Aorta (tissue), 5 donors: ENCODE measurements around the gene MYH1. TPM values are rescaled to one million over a fixed set of nuclear protein-coding genes. Genes with fewer than 3 reads are reported as not detected.
"Not testable (repeated sequence)": the region's sequence is repeated elsewhere in the genome, so short reads cannot be mapped to it uniquely, and the experiment has no call there.

Experiments
- ATAC-seq: fragments of 200-7000 bp; cut with Tn5 transposase; one replicate; pipeline ENCODE4 v1.9.1; 2022; ENCODE audit warnings: moderate library complexity; ENCODE audit not compliant: low FRiP score
- DNase-seq, 2 donors: peaks; one replicate each; pipeline ENCODE4 v3.0.0-alpha.2; 2020
- H3K27ac ChIP-seq, 2 donors: one replicate each; pipeline ENCODE4 v1.5.1; 2013; ENCODE audit warnings: low read length in 2 of 2, mild to moderate bottlenecking in 2 of 2, moderate library complexity in 2 of 2, control low read depth in 1 of 2, inconsistent platforms in 1 of 2, low read depth in 1 of 2
- H3K27me3 ChIP-seq, 2 donors: one replicate each; pipeline ENCODE4 v1.6.1; 2013; ENCODE audit warnings: control low read depth in 1 of 2, low read length in 1 of 2, mild to moderate bottlenecking in 1 of 2, moderate library complexity in 1 of 2; ENCODE audit not compliant: insufficient read depth in 2 of 2, control insufficient read depth in 1 of 2
- H3K36me3 ChIP-seq, 2 donors: one replicate each; pipeline ENCODE4 v1.6.1; 2013; ENCODE audit warnings: control low read depth in 1 of 2, low read length in 1 of 2, mild to moderate bottlenecking in 1 of 2; ENCODE audit not compliant: insufficient read depth in 2 of 2, control insufficient read depth in 1 of 2
- H3K4me1 ChIP-seq, 2 donors: one replicate each; pipeline ENCODE4 v1.6.1; 2013; ENCODE audit warnings: low read length in 2 of 2, control low read depth in 1 of 2, mild to moderate bottlenecking in 1 of 2, moderate library complexity in 1 of 2; ENCODE audit not compliant: insufficient read depth in 2 of 2, control insufficient read depth in 1 of 2
- H3K4me3 ChIP-seq, 2 donors: one replicate each; pipeline ENCODE4 v1.5.1; 2013; ENCODE audit warnings: low read length in 2 of 2, control low read depth in 1 of 2, mild to moderate bottlenecking in 1 of 2
- H3K9me3 ChIP-seq: one replicate; pipeline ENCODE4 v1.6.1; 2013; ENCODE audit warnings: mild to moderate bottlenecking, low read length; ENCODE audit not compliant: control insufficient read depth
- WGBS, 2 donors: extraction: QIAGEN DNeasy Blood & Tissue Kit; methylation state at CpG; one replicate each; pipeline ENCODE4 v1.1.7; 2013; 5-methylcytosine and 5-hydroxymethylcytosine counted together
- intact Hi-C, 2 donors: fragments of 100-400 bp; cut with DNase I; formaldehyde crosslinking; loops; one replicate each; pipeline versions ENCODE4 v1.14.2 to v1.15.0; 2022
- polyA plus RNA-seq, 2 donors: library from polyadenylated mRNA; stranded (reverse); fragments of 200-250 nt; gene quantifications; one replicate each; pipeline ENCODE4 v1.2.3, GENCODE V29; 2013
- total RNA-seq, 2 donors: library from RNA; stranded (reverse); fragmentation: NEBNext Ultra II Directional; extraction: Animal tissue kit (Norgen Biotek cat#: 25700); gene quantifications; one replicate each; pipeline ENCODE4 v1.2.1, GENCODE V29; 2021
- donor health status: healthy with polysubstance abuse.
- donor health status: Bipolar disorder and iron deficiency.
- donor health status: DM: no; HTN: no; CAD: no.
- donor health status: DM: no; HTN: no; CAD: no.
- donor health status: DM: yes; HTN: yes; CAD: no.

Gene MYH1
- total and polyA plus RNA-seq, 4 donors = 0.10 TPM; not detected in 3

DNA sequence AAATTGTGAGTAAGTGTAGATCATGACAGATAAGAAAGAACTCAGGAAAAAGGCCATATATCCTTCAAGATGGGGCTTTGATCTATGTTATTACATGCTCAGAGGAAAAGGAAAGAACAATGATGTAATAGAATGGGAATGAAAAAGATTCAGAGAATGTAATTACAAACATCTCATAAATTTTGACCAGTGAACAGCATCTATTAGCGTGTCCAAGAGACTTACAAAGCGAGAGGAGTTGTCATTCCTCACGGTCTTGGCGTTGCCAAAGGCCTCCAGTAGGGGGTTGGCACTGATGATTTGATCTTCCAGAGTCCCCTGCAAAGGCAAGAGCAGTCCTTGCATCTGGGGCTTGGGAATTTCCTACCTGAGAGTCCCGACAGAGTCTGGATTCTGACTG lies 25.1 kb upstream of the MYH1 start:
- WGBS, 2 donors = 15 to 22% methylated on average over 5 of the region's 5 CpGs

DNA sequence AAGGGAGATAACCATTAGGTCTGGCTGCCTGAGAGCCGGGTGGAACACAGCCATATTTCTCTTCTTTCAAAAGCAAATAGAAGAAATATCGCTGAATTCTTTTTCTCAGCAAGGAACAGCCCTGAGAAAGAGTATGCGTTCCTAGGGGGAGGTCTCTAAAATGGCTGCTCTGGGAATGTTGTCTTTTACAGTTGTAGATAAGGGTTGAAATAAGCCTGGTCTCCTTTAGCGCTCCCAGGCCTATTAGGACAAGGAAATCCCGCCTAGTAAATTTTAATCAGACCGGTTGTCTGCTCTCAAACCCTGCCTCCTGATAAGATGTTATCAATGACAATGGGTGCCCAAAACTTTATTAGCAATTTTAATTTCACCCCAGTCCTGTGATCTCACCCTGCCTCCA lies 22.8 kb upstream of the MYH1 start:
- H3K27me3 ChIP-seq, intact Hi-C loops, H3K4me1 ChIP-seq, H3K36me3 ChIP-seq, H3K4me3 ChIP-seq, ATAC-seq, DNase-seq, H3K9me3 ChIP-seq, H3K27ac ChIP-seq: not testable (repeated sequence)
- WGBS, 2 donors = 88 to 91% methylated on average over 6 of the region's 6 CpGs

More for the DNA sequence above, 25.1 kb upstream of the MYH1 start:
- H3K4me1 ChIP-seq, DNase-seq, H3K27me3 ChIP-seq, H3K9me3 ChIP-seq, H3K27ac ChIP-seq, H3K36me3 ChIP-seq, intact Hi-C loops, ATAC-seq, H3K4me3 ChIP-seq: not testable (repeated sequence)

DNA sequence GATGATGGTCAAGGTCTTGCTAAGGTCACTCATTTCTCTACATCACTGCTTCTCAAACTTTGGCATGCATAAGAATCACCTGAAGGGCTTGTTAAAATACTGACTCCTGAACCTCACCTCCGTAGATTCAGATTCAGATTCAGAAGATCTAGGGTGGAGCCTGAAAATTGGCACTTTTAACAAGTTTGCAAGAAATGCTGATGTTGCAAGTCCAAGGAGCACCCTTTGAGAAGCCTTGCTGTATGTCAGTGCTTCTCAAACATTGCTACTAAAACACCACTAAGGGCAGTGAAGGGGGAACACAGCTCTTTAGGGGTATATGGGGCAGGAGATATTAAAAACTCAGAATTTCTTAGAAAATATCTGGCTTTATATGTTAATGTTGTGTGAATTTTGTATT lies 13.7 kb upstream of the MYH1 start:
- Histone ChIP-seq H3K36me3 (no peaks in the 10 kb centered on the region), H3K4me3 (no peak overlapping the region), H3K9me3 (no peaks in the 10 kb centered on the region), H3K27ac (no peak overlapping the region), H3K4me1 (no peaks in the 10 kb centered on the region), H3K27me3 (peaks cover 0 to 4% of the 10 kb centered on the region in 2 donors)
- DNase-seq (no peak), ATAC-seq (no peak)
- 71% methylated on average over 1 of the region's 1 CpG for WGBS, 2 donors
- intact Hi-C loops = no loop called here

DNA sequence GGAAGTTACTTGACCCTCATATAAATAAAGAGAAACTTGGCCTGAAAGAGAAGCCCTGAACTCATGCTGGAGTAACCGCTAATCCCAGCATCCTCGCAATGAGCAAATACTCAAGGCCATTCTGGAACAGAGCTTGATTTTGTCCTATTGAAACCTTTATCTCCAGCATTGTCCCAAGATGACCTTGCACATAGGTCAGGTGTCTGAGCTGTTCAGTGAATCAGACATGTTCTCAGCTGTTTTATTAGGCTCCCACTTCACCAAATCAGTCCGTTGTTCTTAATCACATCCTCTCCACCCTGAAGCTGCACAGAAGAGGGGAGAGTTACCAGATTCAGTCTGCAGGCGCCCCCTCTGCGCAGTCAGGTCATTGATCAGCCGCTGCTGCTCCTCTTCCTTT lies 9.1 kb upstream of the MYH1 start:
- Histone ChIP-seq H3K4me1 (no peaks in the 10 kb centered on the region), H3K36me3 (no peaks in the 10 kb centered on the region), H3K4me3 (no peak overlapping the region), H3K27ac (no peak overlapping the region), H3K27me3 (peaks cover 0 to 4% of the 10 kb centered on the region in 2 donors), H3K9me3 (no peaks in the 10 kb centered on the region)
- 81 to 85% methylated on average over 6 of the region's 6 CpGs for WGBS, 2 donors
- no peak for DNase-seq
- intact Hi-C loops = no loop called here
- ATAC-seq = no peak

DNA sequence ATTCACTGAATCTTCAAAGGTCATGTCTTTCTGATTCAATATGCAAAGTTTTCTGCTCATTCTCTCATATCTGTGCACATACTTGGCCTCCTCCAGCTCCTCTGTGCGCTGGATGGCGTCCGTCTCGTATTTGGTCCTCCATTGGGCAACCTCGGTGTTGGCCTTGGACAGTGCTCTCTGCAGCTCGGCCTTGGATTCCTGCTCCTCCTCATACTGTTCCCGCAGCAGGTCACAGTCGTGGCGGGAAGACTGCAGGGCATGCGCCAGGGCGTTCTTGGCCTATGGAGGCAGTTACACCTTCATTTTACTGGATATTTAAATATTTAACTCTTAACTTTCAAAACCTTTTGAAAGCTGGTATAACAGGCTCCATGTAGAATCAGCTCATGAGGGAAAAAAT lies 8.2 kb upstream of the MYH1 start:
- Histone ChIP-seq H3K27me3 (no peaks in the 10 kb centered on the region), H3K27ac (no peak overlapping the region), H3K9me3 (no peaks in the 10 kb centered on the region), H3K36me3 (no peaks in the 10 kb centered on the region), H3K4me1 (no peaks in the 10 kb centered on the region), H3K4me3 (no peak overlapping the region)
- DNase-seq = no peak
- intact Hi-C loops = no loop called here
- 81 to 88% methylated on average over 11 of the region's 11 CpGs for WGBS, 2 donors
- ATAC-seq = no peak

DNA sequence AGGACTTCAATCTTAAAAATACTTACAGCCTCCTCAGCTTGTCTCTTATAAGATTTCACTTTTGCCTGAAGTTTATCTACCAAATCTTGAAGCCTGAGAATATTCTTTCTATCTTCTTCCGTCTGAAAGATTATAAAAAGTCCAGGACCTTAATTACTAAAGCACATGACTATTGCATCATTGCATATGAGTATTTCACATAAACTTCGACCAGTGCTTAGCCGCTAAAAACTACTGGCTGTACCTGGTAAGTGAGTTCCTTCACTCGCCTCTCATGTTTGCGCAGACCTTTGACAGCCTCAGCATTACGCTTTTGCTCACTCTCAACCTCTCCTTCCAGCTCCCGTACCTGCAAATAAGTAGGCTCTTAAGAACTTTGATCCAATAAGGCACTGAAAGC lies 4.7 kb upstream of the MYH1 start:
- no peaks in the 10 kb centered on the region for H3K27me3 ChIP-seq
- H3K4me3 ChIP-seq = no peak overlapping the region
- WGBS, 2 donors = 88 to 89% methylated on average over 7 of the region's 7 CpGs
- H3K27ac ChIP-seq = no peak overlapping the region
- DNase-seq (no peak), ATAC-seq (no peak)
- no peaks in the 10 kb centered on the region for H3K9me3 ChIP-seq
- H3K36me3 ChIP-seq = no peaks in the 10 kb centered on the region
- intact Hi-C loops = no loop called here
- no peaks in the 10 kb centered on the region for H3K4me1 ChIP-seq

DNA sequence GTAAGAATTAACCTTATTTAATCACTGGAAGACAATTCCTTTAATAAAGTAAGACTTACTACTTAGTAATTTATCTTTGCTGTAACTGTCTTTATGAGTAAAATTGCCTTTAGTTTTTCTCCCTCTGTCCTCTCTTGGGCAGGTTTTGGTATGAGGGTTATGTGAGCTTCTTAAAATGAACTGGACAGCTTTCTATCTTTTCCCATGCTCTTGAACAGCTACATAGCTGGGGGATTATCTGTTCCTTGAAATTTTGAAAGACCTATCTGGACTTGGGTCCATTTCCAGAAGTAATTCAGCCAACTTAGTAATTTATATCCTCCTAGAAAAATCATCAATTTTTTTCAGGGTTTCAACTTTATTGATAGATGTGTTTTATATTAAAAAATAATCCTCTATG lies 3.6 kb upstream of the MYH1 start:
- no peak overlapping the region for H3K4me3 ChIP-seq
- H3K9me3 ChIP-seq = no peaks in the 10 kb centered on the region
- no peaks in the 10 kb centered on the region for H3K36me3 ChIP-seq
- no peak for DNase-seq
- no peak overlapping the region for H3K27ac ChIP-seq
- ATAC-seq = no peak
- intact Hi-C loops = no loop called here
- H3K27me3 ChIP-seq = no peaks in the 10 kb centered on the region
- no peaks in the 10 kb centered on the region for H3K4me1 ChIP-seq

DNA sequence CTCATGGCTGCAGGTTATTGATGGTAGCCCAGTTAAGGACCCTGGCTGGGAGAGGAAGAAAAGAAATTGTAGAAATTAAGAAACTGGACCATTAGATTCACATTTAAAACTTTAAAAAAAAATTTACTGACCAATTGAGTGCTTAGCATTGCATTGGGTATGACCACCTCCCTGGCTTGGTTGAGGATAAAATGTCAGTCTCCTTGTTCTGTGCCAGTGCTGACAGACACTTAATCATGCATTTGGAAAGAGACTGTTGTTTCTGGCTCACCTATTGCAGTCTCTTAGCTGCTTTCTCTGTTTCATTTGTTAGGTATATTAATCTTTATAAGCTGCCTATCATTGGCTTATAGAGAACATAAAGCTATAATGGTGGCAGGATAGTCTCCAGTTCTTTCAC lies 1.7 kb downstream of the MYH1 start:
- intact Hi-C loops = no loop called here
- ATAC-seq = no peak
- H3K4me1 ChIP-seq = no peaks in the 10 kb centered on the region

DNA sequence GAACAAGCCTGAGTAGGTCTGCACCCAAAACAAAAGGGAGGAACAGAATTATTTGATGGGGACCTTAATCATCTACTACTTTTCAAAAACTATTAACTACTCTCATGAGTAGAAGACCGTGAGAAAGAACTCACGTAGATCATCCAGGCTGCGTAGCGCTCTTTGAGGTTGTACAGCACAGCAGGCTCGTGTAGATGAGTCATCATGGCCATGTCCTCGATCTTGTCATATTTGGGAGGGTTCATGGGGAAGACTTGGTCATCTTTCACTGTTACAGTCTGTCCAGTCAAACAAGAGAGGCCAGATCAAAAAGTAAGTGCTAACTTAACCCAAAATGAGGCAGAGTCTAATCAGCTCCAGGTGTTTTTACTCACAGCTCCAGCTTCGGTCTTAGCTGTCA lies 2.3 kb downstream of the MYH1 start:
- H3K4me3 ChIP-seq = no peak overlapping the region
- no peaks in the 10 kb centered on the region for H3K27me3 ChIP-seq
- DNase-seq (no peak), ATAC-seq (no peak)
- intact Hi-C loops = no loop called here
- H3K4me1 ChIP-seq = no peaks in the 10 kb centered on the region
- H3K9me3 ChIP-seq = no peaks in the 10 kb centered on the region
- H3K36me3 ChIP-seq = no peaks in the 10 kb centered on the region
- H3K27ac ChIP-seq = no peak overlapping the region
- WGBS, 2 donors = 78 to 80% methylated on average over 7 of the region's 7 CpGs

More for the DNA sequence above, 1.7 kb downstream of the MYH1 start:
- no peak overlapping the region for H3K4me3 ChIP-seq
- H3K9me3 ChIP-seq = no peaks in the 10 kb centered on the region
- H3K36me3 ChIP-seq = no peaks in the 10 kb centered on the region
- H3K27me3 ChIP-seq = no peaks in the 10 kb centered on the region
- no peak for DNase-seq
- no peak overlapping the region for H3K27ac ChIP-seq
